Frontal cortex (tissue), 4 donors: Measurements from ENCODE around the gene SLC5A2. TPM values are rescaled to one million over a fixed set of nuclear protein-coding genes. Genes with fewer than 3 reads are reported as not detected.
"Not testable (repeated sequence)": the region's sequence is repeated elsewhere in the genome, so short reads cannot be mapped to it uniquely, and the experiment has no call there.

Experiments used
- DNase-seq, 2 donors: peaks; one replicate each; pipeline ENCODE4 v3.0.0; 2012; ENCODE audit warnings: low spot score in 2 of 2
- FAIRE-seq: peaks from 2 replicates; lab custom pipeline; 2012; peaks lifted over from hg19 to GRCh38; lab: Jason Lieb, UNC
- total RNA-seq: library from RNA; depleted of rRNA; stranded (reverse); fragments of >200 nt; gene quantifications from one replicate; pipeline ENCODE4 v1.2.3, GENCODE V29; 2014
- donor health status: control.
- donor health status: control.
- donor health status: control.

The SLC5A2 gene
- total RNA-seq, result 1.2 TPM

- DNase-seq (no peak), FAIRE-seq (no peak)
Observed at GRCh38 chr16:31483081-31483480, at the start of gene SLC5A2. TSS of gene SLC5A2 (plus strand) at chr16:31483123. CDS start at chr16:31483137, 14 bp downstream.

GRCh38 chr16:31435341-31436220 lies 47.3 kb upstream of the SLC5A2 start:
- FAIRE-seq, result no peak
- DNase-seq, result no peak

- no peak for FAIRE-seq
- DNase-seq, result no peak
Observed at GRCh38 chr16:31436221-31437045, 46.5 kb upstream of the SLC5A2 start.

- FAIRE-seq (no peak), DNase-seq (no peak)
Observed at GRCh38 chr16:31438414-31438813, 44.5 kb upstream of the SLC5A2 start.

- FAIRE-seq, DNase-seq: not testable (repeated sequence)
Observed at GRCh38 chr16:31439023-31439422, 43.9 kb upstream of the SLC5A2 start.

GRCh38 chr16:31439519-31439918 lies 43.4 kb upstream of the SLC5A2 start:
- FAIRE-seq, result no peak
- DNase-seq, result no peak

- FAIRE-seq, result no peak
- no peak for DNase-seq
Observed at GRCh38 chr16:31440516-31441184, 42.3 kb upstream of the SLC5A2 start.

DNA sequence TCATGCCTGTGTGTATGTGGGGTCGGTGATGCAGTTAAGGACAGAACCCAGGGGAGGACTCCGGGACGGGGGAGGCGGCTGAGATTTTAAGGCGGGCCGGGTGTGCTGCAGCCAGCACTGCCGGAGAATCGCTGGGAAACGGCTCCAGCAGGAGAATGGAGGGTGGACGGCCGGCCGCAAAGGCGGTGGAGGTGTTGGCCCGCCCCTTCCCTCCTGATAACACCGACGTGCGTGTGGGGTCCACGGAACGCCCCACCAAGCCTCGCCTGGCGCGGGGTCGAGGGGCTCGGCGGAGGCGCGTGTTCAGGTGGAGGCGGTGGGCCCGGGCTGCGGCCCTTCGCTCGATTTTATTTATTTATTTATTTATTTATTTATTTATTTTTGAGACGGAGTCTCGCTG lies 41.0 kb upstream of the SLC5A2 start:
- DNase-seq (no peak), FAIRE-seq (no peak)

- DNase-seq, result not testable (repeated sequence)
Observed at GRCh38 chr16:31445931-31446330, 37.0 kb upstream of the SLC5A2 start.

DNA sequence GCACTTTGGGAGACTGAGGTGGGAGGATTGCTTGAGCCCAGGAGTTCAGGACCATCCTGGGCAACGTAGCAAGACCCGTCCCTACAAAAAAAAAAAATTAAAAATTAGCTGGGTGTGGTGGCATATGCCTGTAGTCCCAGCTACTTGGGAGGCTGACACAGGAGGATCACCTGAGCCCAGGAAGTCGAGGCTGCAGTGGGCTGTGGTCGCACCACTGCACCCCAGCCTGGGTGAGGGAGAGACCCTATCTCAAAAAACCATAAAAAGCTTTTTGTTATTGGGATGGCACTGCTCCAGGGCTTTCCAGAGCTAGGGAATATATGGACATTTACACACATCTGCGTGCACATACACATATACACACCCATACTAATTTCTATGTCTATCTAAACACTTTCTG lies 31.7 kb upstream of the SLC5A2 start:
- FAIRE-seq (no peak), DNase-seq (no peak)

More at GRCh38 chr16:31445931-31446330, 37.0 kb upstream of the SLC5A2 start:
- not testable (repeated sequence) for FAIRE-seq

GRCh38 chr16:31451681-31452351 lies 31.1 kb upstream of the SLC5A2 start:
- FAIRE-seq, result no peak
- DNase-seq, result no peak

DNA sequence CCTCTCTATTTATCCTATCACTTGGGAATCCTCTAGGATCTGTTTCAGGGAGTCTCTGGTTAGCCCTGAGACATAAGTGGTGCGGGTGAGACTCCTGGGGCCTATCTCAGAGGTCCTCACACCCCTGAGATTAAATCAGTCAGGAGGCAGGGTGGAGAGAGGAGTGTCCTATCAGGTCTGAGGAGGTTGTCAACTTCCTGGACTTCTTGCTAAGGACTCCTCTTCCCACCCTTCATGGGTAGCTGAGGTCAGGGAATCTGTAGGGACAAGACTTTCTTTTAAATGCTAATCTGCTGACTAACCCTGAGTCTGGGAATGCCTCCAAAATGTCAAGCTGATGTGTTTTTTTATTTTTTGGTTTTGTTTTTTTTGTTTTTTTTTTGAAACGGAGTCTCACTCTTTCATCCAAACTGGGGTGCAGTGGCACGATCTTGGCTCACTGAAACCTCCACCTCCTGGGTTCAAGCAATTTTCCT lies 30.3 kb upstream of the SLC5A2 start:
- DNase-seq (no peak), FAIRE-seq (no peak)

GRCh38 chr16:31453255-31454204 lies 29.4 kb upstream of the SLC5A2 start:
- DNase-seq, result no peak
- FAIRE-seq, result no peak

DNA sequence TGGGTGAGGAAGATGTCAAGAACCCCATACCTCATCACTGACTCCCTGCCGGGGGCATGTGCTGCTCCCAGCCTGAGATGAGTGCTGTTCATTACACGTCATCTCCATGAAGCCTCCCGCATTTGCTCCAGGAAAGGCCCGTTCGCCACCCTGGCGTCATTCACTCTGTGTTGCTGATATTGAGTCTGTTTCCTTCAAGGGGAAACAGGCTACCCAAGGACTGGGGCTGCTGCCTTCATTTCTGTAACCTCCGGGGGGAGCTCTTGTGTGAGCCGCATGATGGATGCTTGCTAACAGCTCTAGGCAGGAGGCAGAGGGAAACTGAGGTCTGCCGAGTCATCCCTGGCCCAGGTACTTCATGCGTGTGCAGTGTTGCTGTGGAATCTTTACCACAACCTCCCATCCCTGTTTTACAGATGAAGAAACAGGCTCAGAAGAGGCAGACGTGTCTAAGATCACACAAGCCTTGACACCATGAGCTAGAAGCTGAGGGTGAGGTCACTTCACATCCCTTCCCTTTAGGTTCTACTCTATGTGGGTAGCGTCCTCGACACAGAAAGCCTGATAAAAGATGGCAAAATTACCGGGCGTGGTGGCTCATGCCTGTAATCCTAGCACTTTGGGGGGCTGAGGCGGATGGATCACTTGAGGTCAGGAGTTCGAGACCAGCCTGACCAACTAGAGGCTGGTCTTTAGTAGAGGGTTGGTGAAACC lies 27.2 kb upstream of the SLC5A2 start:
- DNase-seq, result no peak
- FAIRE-seq, result no peak

GRCh38 chr16:31456988-31457360 lies 25.9 kb upstream of the SLC5A2 start:
- DNase-seq (no peak), FAIRE-seq (no peak)

DNA sequence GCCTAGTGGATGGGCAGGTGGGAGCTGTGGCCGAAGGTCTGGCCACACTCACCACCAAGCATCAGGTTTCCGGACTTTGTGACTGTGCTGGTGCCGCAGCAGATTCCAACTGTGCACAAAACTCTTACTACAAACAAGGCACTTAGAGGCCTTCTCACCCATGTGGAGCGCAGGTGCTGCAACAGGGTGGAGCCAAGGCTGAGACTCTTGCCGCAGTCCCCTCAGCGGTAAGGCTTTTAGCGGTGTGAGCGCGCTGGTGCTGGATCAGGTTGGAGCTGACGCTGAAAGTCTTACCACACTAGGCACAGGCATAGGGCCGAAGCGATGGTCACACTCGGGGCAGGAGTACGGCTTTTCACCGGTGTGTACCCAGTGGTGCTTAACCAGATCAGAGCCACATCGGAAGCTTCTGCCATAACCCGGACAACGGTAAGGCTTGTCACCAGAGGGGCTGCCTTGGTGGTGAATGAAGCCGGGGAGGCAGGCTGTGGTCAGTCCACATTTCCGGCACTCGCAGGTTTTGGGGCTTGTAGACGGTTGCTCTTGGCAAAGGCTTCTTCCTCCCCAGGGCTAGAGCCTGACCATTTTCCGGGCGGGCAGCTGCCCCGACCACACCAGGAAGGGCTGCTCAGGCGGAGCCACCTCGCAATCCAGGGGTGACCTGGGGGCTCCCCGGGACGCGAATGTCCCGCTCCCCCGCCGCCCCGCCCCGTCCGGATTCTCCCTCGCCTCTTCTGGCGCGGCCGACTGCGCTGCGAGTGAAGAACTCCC lies 24.7 kb upstream of the SLC5A2 start:
- DNase-seq (no peak), FAIRE-seq (no peak)
